Erythroblast (primary cell): Measurements from ENCODE around the gene ZNF846.
"Not testable (repeated sequence)": the region's sequence is repeated elsewhere in the genome, so short reads cannot be mapped to it uniquely, and the experiment has no call there.

ENCODE experiments used
- GATA1 ChIP-seq: IDR thresholded peaks from 2 replicates; pipeline ENCODE4 v1.6.1; 2011; ENCODE audit warnings: low read depth, mild to moderate bottlenecking, control low read depth, low read length, moderate library complexity
- POLR2A ChIP-seq: IDR thresholded peaks from 2 replicates; pipeline ENCODE4 v1.6.1; 2011; ENCODE audit warnings: mild to moderate bottlenecking, low read length

DNA sequence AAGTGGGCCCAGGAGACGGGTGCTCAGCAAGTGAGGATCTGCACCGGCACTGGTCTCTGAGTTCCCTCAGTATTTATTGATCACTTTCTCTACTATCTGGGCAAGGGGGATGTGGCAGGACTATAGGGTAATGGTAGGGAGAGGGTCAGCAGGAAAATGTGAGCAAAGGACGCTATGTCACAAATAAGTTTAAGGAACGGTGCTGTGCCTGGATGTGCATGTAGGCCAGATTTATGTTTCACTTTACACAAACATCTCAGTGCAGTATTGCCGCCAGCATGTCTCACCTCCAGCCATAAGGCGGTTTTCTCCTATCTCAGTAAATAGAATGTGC, 15.6 kb upstream of the ZNF846 start:
- not testable (repeated sequence) for TF ChIP-seq POLR2A, GATA1
